BJ (cell line): Measurements from ENCODE around the gene PACSIN2. TPM values are rescaled to one million over a fixed set of nuclear protein-coding genes. Genes with fewer than 3 reads are reported as not detected.
"Not testable (repeated sequence)": the region's sequence is repeated elsewhere in the genome, so short reads cannot be mapped to it uniquely, and the experiment has no call there.

Source experiments
- CTCF ChIA-PET: fragments of 350-600 bp; formaldehyde crosslinking; extraction: SDS; loops from one replicate; lab custom pipeline; 2021; ENCODE audit warnings: antibody characterized with exemption, inconsistent platforms; lab: Yijun Ruan, JAX
- POLR2A ChIA-PET: fragments of 300-600 bp; sonication (Branson Sonifier 250); formaldehyde crosslinking; extraction: SDS; loops from one replicate; lab custom pipeline; 2021; ENCODE audit warnings: antibody characterized with exemption; lab: Charles Lee
- DNase-seq: peaks from one replicate; pipeline ENCODE4 v3.0.0-alpha.2; 2011; ENCODE audit warnings: low read depth
- H3K27me3 ChIP-seq: 2 replicates; pipeline ENCODE4 v1.6.0; 2011; ENCODE audit warnings: low read length; ENCODE audit not compliant: control insufficient read depth, insufficient read depth
- H3K36me3 ChIP-seq: 2 replicates; pipeline ENCODE4 v1.5.1; 2011; ENCODE audit warnings: low read length; ENCODE audit not compliant: control insufficient read depth, insufficient read depth
- H3K4me3 ChIP-seq: 2 replicates; pipeline ENCODE4 v1.5.1; 2011; ENCODE audit warnings: low read depth, mild to moderate bottlenecking, control low read depth, low read length
- polyA plus RNA-seq: library from polyadenylated mRNA; depleted of rRNA; stranded (reverse); fragments of >200 nt; gene quantifications from 2 replicates; pipeline ENCODE4 v1.2.3, GENCODE V29; 2011
- TF ChIP-seq, protein P1 (sequence below): IDR thresholded peaks from 2 replicates; pipeline ENCODE4 v1.5.1; 2011; ENCODE audit warnings: low read depth, mild to moderate bottlenecking, control low read depth, inconsistent platforms, low read length, moderate library complexity; ENCODE audit not compliant: insufficient read depth

Gene PACSIN2
- polyA plus RNA-seq, 1 experiment = 86.3 TPM

DNA sequence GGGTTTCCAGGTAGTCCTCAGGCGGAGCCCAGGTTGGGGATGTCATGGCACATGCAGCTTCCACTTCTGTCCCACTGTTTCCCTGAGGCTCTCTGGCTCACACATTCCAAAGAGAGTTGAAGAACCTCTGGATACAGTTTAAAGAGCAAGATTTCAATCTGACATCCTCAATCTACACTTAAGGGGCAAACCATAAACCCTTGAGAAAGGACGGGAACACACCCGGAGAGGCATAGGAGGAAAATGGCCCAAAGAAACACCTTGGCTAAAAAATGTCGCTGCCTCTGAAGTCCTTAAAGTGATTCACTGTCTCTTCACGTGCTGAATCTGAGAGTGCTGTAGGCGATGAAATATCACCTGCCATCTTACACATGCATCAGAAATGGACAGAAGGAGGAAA is 87.0 kb downstream of the PACSIN2 start:
- TF ChIP-seq, protein P1, sequence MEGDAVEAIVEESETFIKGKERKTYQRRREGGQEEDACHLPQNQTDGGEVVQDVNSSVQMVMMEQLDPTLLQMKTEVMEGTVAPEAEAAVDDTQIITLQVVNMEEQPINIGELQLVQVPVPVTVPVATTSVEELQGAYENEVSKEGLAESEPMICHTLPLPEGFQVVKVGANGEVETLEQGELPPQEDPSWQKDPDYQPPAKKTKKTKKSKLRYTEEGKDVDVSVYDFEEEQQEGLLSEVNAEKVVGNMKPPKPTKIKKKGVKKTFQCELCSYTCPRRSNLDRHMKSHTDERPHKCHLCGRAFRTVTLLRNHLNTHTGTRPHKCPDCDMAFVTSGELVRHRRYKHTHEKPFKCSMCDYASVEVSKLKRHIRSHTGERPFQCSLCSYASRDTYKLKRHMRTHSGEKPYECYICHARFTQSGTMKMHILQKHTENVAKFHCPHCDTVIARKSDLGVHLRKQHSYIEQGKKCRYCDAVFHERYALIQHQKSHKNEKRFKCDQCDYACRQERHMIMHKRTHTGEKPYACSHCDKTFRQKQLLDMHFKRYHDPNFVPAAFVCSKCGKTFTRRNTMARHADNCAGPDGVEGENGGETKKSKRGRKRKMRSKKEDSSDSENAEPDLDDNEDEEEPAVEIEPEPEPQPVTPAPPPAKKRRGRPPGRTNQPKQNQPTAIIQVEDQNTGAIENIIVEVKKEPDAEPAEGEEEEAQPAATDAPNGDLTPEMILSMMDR = no peak
- POLR2A ChIA-PET = no interaction called here
- no peaks in the 10 kb centered on the region for H3K27me3 ChIP-seq
- CTCF ChIA-PET = interaction anchor here (1.0 kb wide), 1 partner anchor 12 kb away, joined by 4 read pairs; no protein-coding TSS in a partner anchor
- H3K36me3 ChIP-seq = no peaks in the 10 kb centered on the region
- DNase-seq = no peak
- H3K4me3 ChIP-seq = no peak overlapping the region

DNA sequence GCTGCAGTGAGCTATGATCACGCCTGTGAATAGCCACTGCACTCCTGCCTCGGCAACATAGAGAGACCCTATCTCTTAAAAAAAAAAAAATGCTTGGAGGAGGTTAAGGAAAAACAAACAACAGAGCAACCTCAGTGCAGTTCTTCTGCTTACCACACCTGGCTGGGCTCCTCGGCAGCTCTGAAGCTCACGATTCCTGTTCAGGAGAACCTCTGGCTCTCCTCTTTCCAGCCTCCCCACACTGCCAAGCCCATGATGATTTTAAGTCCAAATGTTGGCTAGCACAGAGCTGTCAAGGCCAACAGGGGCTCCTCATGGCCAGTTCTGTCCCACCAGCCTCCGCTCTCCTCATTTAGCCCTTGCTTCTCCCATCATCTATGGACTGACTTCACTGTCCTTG is 88.2 kb downstream of the PACSIN2 start:
- DNase-seq = no peak
- POLR2A ChIA-PET = no interaction called here
- Histone ChIP-seq H3K27me3 (no peaks in the 10 kb centered on the region), H3K4me3 (no peak overlapping the region), H3K36me3 (no peaks in the 10 kb centered on the region)
- TF ChIP-seq, protein P1 = no peak
- CTCF ChIA-PET = interaction anchor here (1.4 kb wide), 1 partner anchor 107 kb away, joined by 5 read pairs; no protein-coding TSS in a partner anchor

DNA sequence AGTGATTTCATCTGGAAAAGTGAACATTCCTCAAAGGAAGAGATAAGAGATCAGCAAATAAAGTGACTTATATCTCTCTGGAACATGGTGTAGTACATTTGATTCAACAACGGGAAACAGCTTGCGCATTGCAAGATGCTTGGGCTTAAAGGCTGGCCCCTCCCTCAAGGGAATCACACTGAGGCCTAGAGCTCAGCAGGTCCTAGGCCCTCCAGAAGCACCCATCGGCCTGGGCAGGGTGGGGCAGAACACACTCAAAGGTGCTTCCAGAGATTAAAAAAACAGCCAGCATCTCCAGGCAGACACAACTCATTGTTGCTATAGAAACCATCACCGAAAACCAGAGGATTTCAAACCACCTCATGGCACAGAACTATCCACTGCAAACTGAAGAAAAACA is 88.8 kb downstream of the PACSIN2 start:
- POLR2A ChIA-PET = no interaction called here
- Histone ChIP-seq H3K36me3 (no peaks in the 10 kb centered on the region), H3K27me3 (no peaks in the 10 kb centered on the region), H3K4me3 (no peak overlapping the region)
- CTCF ChIA-PET = interaction anchor here (1.2 to 1.4 kb wide), 3 partner anchors 20 to 108 kb away, joined by 3 to 5 read pairs (median 4); no protein-coding TSS in a partner anchor
- TF ChIP-seq, protein P1 = no peak
- DNase-seq = no peak

DNA sequence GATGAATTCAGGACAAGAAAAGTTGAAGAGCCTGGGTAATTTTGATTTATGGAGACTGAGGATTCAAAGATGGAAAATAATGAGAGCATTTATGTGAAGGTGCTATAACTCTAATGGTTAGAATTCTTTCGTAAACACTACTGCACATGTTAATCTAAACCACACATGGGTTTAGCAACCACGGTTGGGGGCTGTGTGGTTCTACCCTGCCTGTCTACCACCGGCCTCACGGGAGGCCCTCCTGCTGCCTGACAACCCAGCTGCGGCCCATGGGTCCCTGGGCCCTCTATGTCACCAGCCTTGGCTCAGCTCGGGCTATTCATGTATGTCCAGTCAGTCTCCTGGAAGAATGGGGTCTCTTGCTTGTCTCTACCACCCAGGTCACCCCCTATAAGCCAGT is 89.4 kb downstream of the PACSIN2 start:
- Histone ChIP-seq H3K4me3 (no peak overlapping the region), H3K27me3 (no peaks in the 10 kb centered on the region), H3K36me3 (no peaks in the 10 kb centered on the region)
- ChIA-PET CTCF (interaction anchor here (1.2 kb wide), 2 partner anchors 20 to 24 kb away, joined by 3 to 4 read pairs; no protein-coding TSS in a partner anchor), POLR2A (no interaction called here)
- TF ChIP-seq, protein P1 = no peak
- DNase-seq = no peak

DNA sequence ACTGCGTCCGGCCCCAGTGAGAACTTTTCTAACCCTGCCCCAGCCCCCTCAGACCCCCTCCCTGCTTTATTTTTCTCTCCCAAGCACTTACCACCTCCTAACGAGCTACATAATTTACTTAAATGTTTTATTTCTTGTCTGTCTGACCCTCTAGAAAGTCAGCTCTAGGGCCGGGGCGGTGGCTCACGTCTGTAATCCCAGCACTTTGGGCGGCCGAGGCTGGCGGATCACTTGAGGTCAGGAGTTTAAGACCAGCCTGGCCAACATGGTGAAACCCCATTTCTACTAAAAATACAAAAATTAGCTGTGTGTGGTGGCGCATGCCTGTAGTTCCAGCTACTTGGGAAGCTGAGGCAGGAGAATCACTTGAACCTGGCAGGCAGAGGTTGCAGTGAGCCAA is 89.9 kb downstream of the PACSIN2 start:
- H3K4me3 ChIP-seq, H3K27me3 ChIP-seq, H3K36me3 ChIP-seq, DNase-seq, POLR2A ChIA-PET: not testable (repeated sequence)
- CTCF ChIA-PET = interaction anchor here (1.0 kb wide), 1 partner anchor 80 kb away, joined by 3 read pairs; no protein-coding TSS in a partner anchor

DNA sequence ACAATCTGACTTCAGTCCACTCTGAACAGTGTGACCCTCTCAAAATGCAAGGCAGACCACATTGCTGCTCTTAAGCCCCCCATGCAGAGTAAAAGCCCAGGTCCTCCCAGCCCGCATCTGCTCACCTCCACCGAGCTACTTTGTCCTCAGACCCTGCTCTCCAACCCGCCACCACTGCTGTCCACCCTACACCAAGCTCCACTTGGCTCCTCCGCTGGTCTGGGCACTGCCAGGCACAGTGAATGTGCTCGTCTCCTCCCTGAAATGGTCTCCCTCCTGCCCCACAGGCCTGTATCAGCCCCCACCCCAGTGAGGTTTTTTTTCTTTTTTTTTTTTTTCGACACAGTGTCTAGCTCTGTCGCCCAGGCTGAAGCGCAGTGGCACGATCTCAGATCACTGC is 90.5 kb downstream of the PACSIN2 start:
- DNase-seq = no peak
- ChIA-PET CTCF (interaction anchor here (1.0 kb wide), 1 partner anchor 80 kb away, joined by 3 read pairs; no protein-coding TSS in a partner anchor), POLR2A (no interaction called here)
- TF ChIP-seq, protein P1 = no peak
- Histone ChIP-seq H3K4me3 (no peak overlapping the region), H3K27me3 (no peaks in the 10 kb centered on the region), H3K36me3 (no peaks in the 10 kb centered on the region)
